Transverse colon (tissue), 4 donors: Measurements from ENCODE around the gene CNTNAP2. TPM values are rescaled to one million over a fixed set of nuclear protein-coding genes. Genes with fewer than 3 reads are reported as not detected.

Source experiments
- DNase-seq: peaks from one replicate; pipeline ENCODE4 v3.0.0-alpha.2; 2019
- H3K27ac ChIP-seq, 4 donors: fragments of 200-600 bp; sonication (generic); 2 replicates each; pipeline ENCODE4 v1.5.1; 2016 to 2018; ENCODE audit warnings: inconsistent platforms in 4 of 4
- H3K27me3 ChIP-seq: fragments of 200-600 bp; sonication (generic); 2 replicates; pipeline ENCODE4 v1.5.1; 2017; ENCODE audit warnings: inconsistent platforms
- H3K36me3 ChIP-seq, 4 donors: fragments of 200-600 bp; sonication (generic); 2 replicates each; pipeline ENCODE4 v1.5.1; 2017 to 2019; ENCODE audit warnings: inconsistent platforms in 4 of 4
- H3K4me1 ChIP-seq, 4 donors: fragments of 200-600 bp; sonication (generic); 2 replicates each; pipeline ENCODE4 v1.5.1; 2017 to 2020; ENCODE audit warnings: inconsistent platforms in 4 of 4
- H3K4me3 ChIP-seq, 4 donors: fragments of 200-600 bp; sonication (generic); 1 replicate in 1 of 4; 2 replicates in 3 of 4; pipeline versions ENCODE4 v1.5.1 to v1.6.1; 2017 to 2019; ENCODE audit warnings: inconsistent platforms in 4 of 4
- H3K9me3 ChIP-seq, 2 donors: fragments of 200-600 bp; sonication (generic); 2 replicates each; pipeline ENCODE4 v1.5.1; 2017 to 2019; ENCODE audit warnings: inconsistent platforms in 2 of 2
- CTCF ChIP-seq, 5 experiments: fragments of 200-600 bp in 3 of 5; fragments of 450-650 bp in 2 of 5; sonication (generic) in 3 of 5; IDR thresholded peaks; 1 replicate in 2 of 5; 2 replicates in 3 of 5; pipeline ENCODE4 v1.5.1; 2016 to 2017; ENCODE audit warnings: antibody characterized with exemption in 5 of 5, inconsistent platforms in 3 of 5, mild to moderate bottlenecking in 2 of 5, moderate library complexity in 1 of 5
- EP300 ChIP-seq: sonication (generic); formaldehyde crosslinking; IDR thresholded peaks from one replicate; pipeline ENCODE4 v1.6.1; 2017; ENCODE audit warnings: antibody characterized with exemption, low read depth
- POLR2A ChIP-seq: fragments of 450-650 bp; IDR thresholded peaks from one replicate; pipeline ENCODE4 v1.6.1; 2016; ENCODE audit warnings: antibody characterized with exemption, mild to moderate bottlenecking, moderate library complexity
- POLR2AphosphoS5 ChIP-seq, 3 donors: sonication (generic); formaldehyde crosslinking; IDR thresholded peaks; one replicate each; pipeline ENCODE4 v1.6.1; 2016; ENCODE audit warnings: antibody characterized with exemption in 3 of 3
- WGBS, 2 donors: methylation state at CpG; one replicate each; pipeline ENCODE4 v1.1.5; 2018; ENCODE audit warnings: low coverage in 1 of 2; 5-methylcytosine and 5-hydroxymethylcytosine counted together
- in situ Hi-C, 4 donors: fragments of 200-750 bp; cut with MboI; loops; one replicate each; pipeline versions ENCODE4 v1.15.0 to v1.15.1; 2017; ENCODE audit warnings: low sequenced_read_pairs in 3 of 4, low pct_ligation_motif_present in 1 of 4, low pct_unique_long_range_greater_than_20kb in 1 of 4
- intact Hi-C: fragments of 100-400 bp; cut with DNase I; formaldehyde crosslinking; loops from one replicate; pipeline ENCODE4 v1.15.1; 2023; ENCODE audit warnings: low total_unique reads
- total RNA-seq, 4 donors: library from RNA; depleted of rRNA; stranded (reverse); fragments of >200 nt; gene quantifications; one replicate each; pipeline ENCODE4 v1.1.0, GENCODE V29; 2016

CNTNAP2 gene
- total RNA-seq, 4 donors from 2014 or later, result 0.60 to 2.9 (median 2.4) TPM

DNA sequence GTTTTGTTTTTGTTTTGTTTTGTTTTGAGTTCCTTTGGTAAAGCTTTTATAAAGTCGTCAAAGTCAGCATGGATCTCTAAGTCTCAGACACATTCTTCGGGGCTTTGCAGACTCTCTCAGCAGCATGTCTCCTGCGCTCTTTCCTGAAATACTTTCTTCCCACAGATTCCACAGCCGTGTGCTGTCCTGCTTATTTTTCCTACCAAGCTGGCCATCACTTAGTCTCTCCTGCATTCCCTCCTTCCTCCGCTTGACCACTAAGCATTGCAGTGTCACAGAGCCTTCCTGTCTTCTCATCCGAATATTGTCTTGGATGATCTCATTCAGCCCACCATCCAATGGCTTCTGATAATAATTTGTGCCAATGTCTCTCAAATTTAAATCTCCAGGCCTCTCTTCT lies 2039.6 kb downstream of the CNTNAP2 start:
- WGBS, 2 donors, result 79 to 83% methylated on average over 6 of the region's 6 CpGs
- in situ Hi-C loops, result no loop called here

GRCh38 chr7:148159331-148159730 lies 2042.7 kb downstream of the CNTNAP2 start:
- WGBS, 2 donors, result 70 to 75% methylated on average over 2 to 4 of the region's 4 CpGs
- TF ChIP-seq POLR2AphosphoS5 (IDR thresholded peaks at IDR 0.05) (no peak), CTCF (IDR thresholded peaks at IDR 0.05) (no peak), EP300 (no peak), POLR2A (no peak)
- H3K27me3 ChIP-seq, result no peaks in the 10 kb centered on the region
- H3K4me1 ChIP-seq, result no peaks in the 10 kb centered on the region
- no peaks in the 10 kb centered on the region for H3K9me3 ChIP-seq
- intact Hi-C loops (no loop called here), in situ Hi-C loops (no loop called here)
- DNase-seq, result no peak
- H3K36me3 ChIP-seq, result no peaks in the 10 kb centered on the region
- no peak overlapping the region for H3K4me3 ChIP-seq
- no peak overlapping the region for H3K27ac ChIP-seq

More for the DNA sequence above, 2039.6 kb downstream of the CNTNAP2 start:
- no peak for TF ChIP-seq POLR2A
- no peak for TF ChIP-seq EP300
- TF ChIP-seq CTCF (IDR thresholded peaks at IDR 0.05), result no peak
- no peak for TF ChIP-seq POLR2AphosphoS5 (IDR thresholded peaks at IDR 0.05)
- Histone ChIP-seq H3K36me3 (no peaks in the 10 kb centered on the region), H3K27ac (no peak overlapping the region), H3K9me3 (no peaks in the 10 kb centered on the region), H3K27me3 (no peaks in the 10 kb centered on the region), H3K4me3 (no peak overlapping the region), H3K4me1 (peaks cover 0 to 13% (median 2%) of the 10 kb centered on the region in 4 donors)
- intact Hi-C loops, result no loop called here
- no peak for DNase-seq

DNA sequence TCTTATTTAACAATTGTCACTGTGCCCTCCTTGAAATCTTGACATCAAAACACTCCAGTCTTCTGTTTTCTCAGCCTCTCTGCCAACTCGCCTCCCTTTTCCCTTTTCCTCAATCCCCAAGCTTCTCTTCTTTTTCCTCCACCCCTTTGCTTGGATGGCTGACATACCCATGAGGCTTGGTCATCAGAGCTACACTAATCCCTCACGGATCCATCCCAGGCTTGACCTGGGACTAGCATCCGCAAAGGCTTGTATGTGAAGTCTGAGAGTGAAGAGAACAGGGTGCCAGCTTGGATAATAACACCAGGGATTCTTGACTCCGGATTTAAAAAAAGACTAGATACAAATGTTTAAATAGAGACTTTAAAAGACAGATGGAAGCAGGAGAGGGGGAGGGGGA lies 2045.2 kb downstream of the CNTNAP2 start:
- no peaks in the 10 kb centered on the region for H3K4me1 ChIP-seq
- H3K4me3 ChIP-seq, result no peak overlapping the region
- no peak for TF ChIP-seq CTCF (IDR thresholded peaks at IDR 0.05)
- TF ChIP-seq POLR2AphosphoS5 (IDR thresholded peaks at IDR 0.05), result no peak
- no peak for TF ChIP-seq POLR2A
- TF ChIP-seq EP300, result no peak
- H3K27ac ChIP-seq, result no peak overlapping the region
- no peaks in the 10 kb centered on the region for H3K9me3 ChIP-seq
- in situ Hi-C loops (no loop called here), intact Hi-C loops (loop anchor here (2.0 kb wide), 1 partner anchor 529 kb away; no protein-coding TSS in a partner anchor)
- WGBS, 2 donors, result 79 to 83% methylated on average over 2 to 4 of the region's 4 CpGs
- DNase-seq, result no peak
- H3K27me3 ChIP-seq, result no peaks in the 10 kb centered on the region
- H3K36me3 ChIP-seq, result no peaks in the 10 kb centered on the region

DNA sequence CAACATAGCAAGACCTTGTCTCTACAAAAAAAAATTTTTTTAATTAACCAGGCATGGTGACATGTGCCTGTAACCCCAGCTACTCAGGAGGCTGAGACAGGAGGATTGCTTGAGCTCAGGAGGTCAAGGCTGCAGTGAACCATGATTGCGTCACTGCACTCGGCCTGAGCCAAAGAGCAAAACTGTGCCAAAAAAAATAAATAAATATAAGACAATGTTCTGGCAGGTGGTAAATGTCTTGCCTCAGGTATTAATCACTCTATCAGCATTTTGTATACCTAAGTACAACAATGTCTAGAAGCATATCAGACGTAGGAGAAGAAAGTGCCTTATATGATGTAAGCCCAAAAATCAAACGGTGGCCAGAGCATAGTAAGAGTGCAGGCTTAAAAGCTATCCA lies 2046.2 kb downstream of the CNTNAP2 start:
- 50 to 66% methylated on average over 4 of the region's 4 CpGs for WGBS, 2 donors
- Histone ChIP-seq H3K36me3 (no peaks in the 10 kb centered on the region), H3K9me3 (no peaks in the 10 kb centered on the region), H3K4me3 (no peak overlapping the region), H3K27ac (no peak overlapping the region), H3K4me1 (no peaks in the 10 kb centered on the region), H3K27me3 (no peaks in the 10 kb centered on the region)
- DNase-seq, result no peak
- in situ Hi-C loops, result no loop called here
- TF ChIP-seq POLR2AphosphoS5 (IDR thresholded peaks at IDR 0.05), result no peak
- no peak for TF ChIP-seq EP300
- TF ChIP-seq CTCF (IDR thresholded peaks at IDR 0.05), result no peak
- TF ChIP-seq POLR2A, result no peak
- intact Hi-C loops, result no loop called here
